Measurements from ENCODE around the gene SAMD10.

Gene SAMD10

GRCh38 chr20:63934271-63935068 is 45.0 kb downstream of the SAMD10 start:
- no peaks in the 10 kb centered on the region for H3K9me2 ChIP-seq (replicated peaks; ENCODE audit: insufficient read depth, low read length)
- H3K27ac ChIP-seq (ENCODE audit: low read length), result no peak overlapping the region
- no peak overlapping the region for H3K4me3 ChIP-seq (ENCODE audit: low read length)
- H4K20me1 ChIP-seq (ENCODE audit: insufficient read depth, low read length), result no peaks in the 10 kb centered on the region
- TF ChIP-seq EZH2 (optimal IDR thresholded peaks at IDR 0.05; ENCODE audit: low read depth, low read length) (no peak), EZH2phosphoT487 (IDR thresholded peaks at IDR 0.05; ENCODE audit: low read length) (no peak)
- TF ChIP-seq, protein P1, sequence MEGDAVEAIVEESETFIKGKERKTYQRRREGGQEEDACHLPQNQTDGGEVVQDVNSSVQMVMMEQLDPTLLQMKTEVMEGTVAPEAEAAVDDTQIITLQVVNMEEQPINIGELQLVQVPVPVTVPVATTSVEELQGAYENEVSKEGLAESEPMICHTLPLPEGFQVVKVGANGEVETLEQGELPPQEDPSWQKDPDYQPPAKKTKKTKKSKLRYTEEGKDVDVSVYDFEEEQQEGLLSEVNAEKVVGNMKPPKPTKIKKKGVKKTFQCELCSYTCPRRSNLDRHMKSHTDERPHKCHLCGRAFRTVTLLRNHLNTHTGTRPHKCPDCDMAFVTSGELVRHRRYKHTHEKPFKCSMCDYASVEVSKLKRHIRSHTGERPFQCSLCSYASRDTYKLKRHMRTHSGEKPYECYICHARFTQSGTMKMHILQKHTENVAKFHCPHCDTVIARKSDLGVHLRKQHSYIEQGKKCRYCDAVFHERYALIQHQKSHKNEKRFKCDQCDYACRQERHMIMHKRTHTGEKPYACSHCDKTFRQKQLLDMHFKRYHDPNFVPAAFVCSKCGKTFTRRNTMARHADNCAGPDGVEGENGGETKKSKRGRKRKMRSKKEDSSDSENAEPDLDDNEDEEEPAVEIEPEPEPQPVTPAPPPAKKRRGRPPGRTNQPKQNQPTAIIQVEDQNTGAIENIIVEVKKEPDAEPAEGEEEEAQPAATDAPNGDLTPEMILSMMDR (IDR thresholded peaks at IDR 0.05; ENCODE audit: low read length), result no peak
- no peaks in the 10 kb centered on the region for H3K4me1 ChIP-seq (ENCODE audit: low read length)
- no peaks in the 10 kb centered on the region for H3K9me3 ChIP-seq (replicated peaks; ENCODE audit: insufficient read depth, low read length)
- DNase-seq, result no peak
- no peaks in the 10 kb centered on the region for H3K27me3 ChIP-seq (replicated peaks; ENCODE audit: insufficient read depth, low read length)
- H3K79me2 ChIP-seq (ENCODE audit: low read length), result 0 out of 2 replicates have a peak, but pooled peaks cover 5% of the 10 kb centered on the region
- H3K36me3 ChIP-seq (replicated peaks; ENCODE audit: insufficient read depth, low read length), result no peaks in the 10 kb centered on the region
- no peak overlapping the region for H3K4me2 ChIP-seq (ENCODE audit: low read depth, low read length)
- no peak overlapping the region for H3K9ac ChIP-seq (ENCODE audit: low read length)
- H2AFZ ChIP-seq (ENCODE audit: low read length), result no peak overlapping the region
- no peaks in the 10 kb centered on the region for H3F3A ChIP-seq (ENCODE audit: insufficient read depth, low read length)

DNA sequence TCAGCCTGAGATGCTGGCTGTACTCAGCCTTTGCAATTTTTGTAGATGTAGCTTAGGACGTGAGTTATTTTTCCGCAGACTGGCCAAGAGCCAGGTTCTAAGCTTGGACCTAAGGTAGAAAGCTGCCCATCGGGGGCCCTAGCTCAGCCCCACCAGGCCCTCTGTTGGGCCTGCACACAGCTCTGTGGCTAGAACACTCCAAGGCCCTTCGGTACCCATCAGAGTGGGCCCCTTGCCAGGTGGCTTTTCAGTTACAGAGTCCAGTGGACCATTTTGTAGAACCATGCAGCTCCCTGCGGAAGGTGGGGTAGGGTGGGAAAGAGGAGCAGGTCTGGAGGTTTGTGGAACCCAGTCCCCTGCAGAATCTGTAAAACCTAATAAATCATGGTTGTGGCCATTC is 45.8 kb downstream of the SAMD10 start:
- no peaks in the 10 kb centered on the region for H3K4me1 ChIP-seq (ENCODE audit: low read length)
- H3K79me2 ChIP-seq (ENCODE audit: low read length), result 0 out of 2 replicates have a peak, but pooled peaks cover under 1% of the 10 kb centered on the region
- no peak overlapping the region for H3K27ac ChIP-seq (ENCODE audit: low read length)
- no peak overlapping the region for H2AFZ ChIP-seq (ENCODE audit: low read length)
- no peaks in the 10 kb centered on the region for H4K20me1 ChIP-seq (ENCODE audit: insufficient read depth, low read length)
- no peaks in the 10 kb centered on the region for H3K9me3 ChIP-seq (replicated peaks; ENCODE audit: insufficient read depth, low read length)
- H3K36me3 ChIP-seq (replicated peaks; ENCODE audit: insufficient read depth, low read length), result no peaks in the 10 kb centered on the region
- H3F3A ChIP-seq (ENCODE audit: insufficient read depth, low read length), result no peaks in the 10 kb centered on the region
- H3K27me3 ChIP-seq (replicated peaks; ENCODE audit: insufficient read depth, low read length), result no peaks in the 10 kb centered on the region
- TF ChIP-seq EZH2 (optimal IDR thresholded peaks at IDR 0.05; ENCODE audit: low read depth, low read length) (no peak), EZH2phosphoT487 (IDR thresholded peaks at IDR 0.05; ENCODE audit: low read length) (no peak)
- TF ChIP-seq, protein P1 (IDR thresholded peaks at IDR 0.05; ENCODE audit: low read length), result no peak
- DNase-seq, result no peak
- no peak overlapping the region for H3K4me3 ChIP-seq (ENCODE audit: low read length)
- H3K4me2 ChIP-seq (ENCODE audit: low read depth, low read length), result no peak overlapping the region
- no peak overlapping the region for H3K9ac ChIP-seq (ENCODE audit: low read length)
- no peaks in the 10 kb centered on the region for H3K9me2 ChIP-seq (replicated peaks; ENCODE audit: insufficient read depth, low read length)

GRCh38 chr20:63932606-63933160 is 46.8 kb downstream of the SAMD10 start:
- no peak for DNase-seq
- no peak overlapping the region for H2AFZ ChIP-seq (ENCODE audit: low read length)
- TF ChIP-seq, protein P1 (IDR thresholded peaks at IDR 0.05; ENCODE audit: low read length), result no peak
- no peaks in the 10 kb centered on the region for H3K9me3 ChIP-seq (replicated peaks; ENCODE audit: insufficient read depth, low read length)
- no peaks in the 10 kb centered on the region for H3K27me3 ChIP-seq (replicated peaks; ENCODE audit: insufficient read depth, low read length)
- H3F3A ChIP-seq (ENCODE audit: insufficient read depth, low read length), result no peaks in the 10 kb centered on the region
- no peaks in the 10 kb centered on the region for H4K20me1 ChIP-seq (ENCODE audit: insufficient read depth, low read length)
- no peaks in the 10 kb centered on the region for H3K79me2 ChIP-seq (ENCODE audit: low read length)
- no peaks in the 10 kb centered on the region for H3K4me1 ChIP-seq (ENCODE audit: low read length)
- H3K9me2 ChIP-seq (replicated peaks; ENCODE audit: insufficient read depth, low read length), result no peaks in the 10 kb centered on the region
- H3K4me3 ChIP-seq (ENCODE audit: low read length), result no peak overlapping the region
- no peak overlapping the region for H3K4me2 ChIP-seq (ENCODE audit: low read depth, low read length)
- no peak overlapping the region for H3K9ac ChIP-seq (ENCODE audit: low read length)
- peaks cover 5% of the 10 kb centered on the region; the same call in 1 of the 2 replicates for H3K36me3 ChIP-seq (replicated peaks; ENCODE audit: insufficient read depth, low read length)
- H3K27ac ChIP-seq (ENCODE audit: low read length), result no peak overlapping the region
